Psoas muscle (tissue), 8 donors: ENCODE measurements around the gene ALDH1A3. TPM values are rescaled to one million over a fixed set of nuclear protein-coding genes. Genes with fewer than 3 reads are reported as not detected.

ENCODE experiments used
- ATAC-seq, 4 donors: fragments of 200-7000 bp; cut with Tn5 transposase; one replicate each; pipeline ENCODE4 v1.9.1; 2020; ENCODE audit warnings: moderate library complexity in 3 of 4, mild to moderate bottlenecking in 2 of 4
- DNase-seq, 2 donors: peaks; one replicate each; pipeline ENCODE4 v3.0.0-alpha.2; 2020
- H3K27ac ChIP-seq: fragments of 200-600 bp; one replicate; pipeline ENCODE4 v1.8.0; 2022
- H3K27me3 ChIP-seq, 3 donors: fragments of 200-600 bp in 1 of 3; one replicate each; pipeline versions ENCODE4 v1.6.1 to v1.8.0; 2013 to 2022; ENCODE audit warnings: low read length in 2 of 3, mild to moderate bottlenecking in 2 of 3, moderate library complexity in 1 of 3; ENCODE audit not compliant: insufficient read depth in 3 of 3
- H3K36me3 ChIP-seq, 2 donors: fragments of 200-600 bp in 1 of 2; one replicate each; pipeline versions ENCODE4 v1.6.1 to v1.8.0; 2013 to 2022; ENCODE audit warnings: low read depth in 1 of 2, mild to moderate bottlenecking in 1 of 2, moderate library complexity in 1 of 2; ENCODE audit not compliant: insufficient read depth in 1 of 2
- H3K4me1 ChIP-seq: fragments of 200-600 bp; one replicate; pipeline ENCODE4 v1.8.0; 2022
- H3K4me3 ChIP-seq: fragments of 200-600 bp; one replicate; pipeline ENCODE4 v1.8.0; 2022; ENCODE audit warnings: mild to moderate bottlenecking
- H3K9me3 ChIP-seq: fragments of 200-600 bp; one replicate; pipeline ENCODE4 v1.8.0; 2022
- WGBS, 3 donors: extraction: QIAGEN DNeasy Blood & Tissue Kit; methylation state at CpG; one replicate each; pipeline versions ENCODE4 v1.1.6 to v1.1.7; 2013; 5-methylcytosine and 5-hydroxymethylcytosine counted together
- intact Hi-C, 2 donors: fragments of 100-400 bp; cut with DNase I; formaldehyde crosslinking; loops; one replicate each; pipeline versions ENCODE4 v1.11.0 to v1.14.2; 2022
- polyA plus RNA-seq, 3 donors: library from polyadenylated mRNA; stranded (reverse); fragments of 200-250 nt; gene quantifications; one replicate each; pipeline ENCODE4 v1.2.3, GENCODE V29; 2013
- total RNA-seq, 4 donors: library from RNA; stranded (reverse); fragmentation: NEBNext Ultra II Directional in 2 of 4; extraction: Animal tissue kit (Norgen Biotek cat#: 25700) in 2 of 4; gene quantifications; one replicate each; pipeline versions ENCODE4 v1.2.1 to v1.2.4, GENCODE V29; 2021 to 2023
- TF ChIP-seq, protein P1 (sequence below): fragments of 200-600 bp; IDR thresholded peaks from one replicate; pipeline ENCODE4 v1.8.0; 2022; ENCODE audit warnings: antibody characterized with exemption
- donor health status: healthy with polysubstance abuse.
- donor health status: DM: no; HTN: no; CAD: no; lungs with moderate emphysema.
- donor health status: Bipolar disorder and iron deficiency.
- donor health status: healthy.
- donor health status: DM: yes; HTN: yes; CAD: no.
- donor health status: DM: no; HTN: no; CAD: no.
- donor health status: DM: no; HTN: no; CAD: no.
- donor health status: DM: yes; HTN: yes; CAD: no.

ALDH1A3 gene
- total and polyA plus RNA-seq, 7 donors, result 7.3 to 51.6 (median 11.9) TPM

DNA sequence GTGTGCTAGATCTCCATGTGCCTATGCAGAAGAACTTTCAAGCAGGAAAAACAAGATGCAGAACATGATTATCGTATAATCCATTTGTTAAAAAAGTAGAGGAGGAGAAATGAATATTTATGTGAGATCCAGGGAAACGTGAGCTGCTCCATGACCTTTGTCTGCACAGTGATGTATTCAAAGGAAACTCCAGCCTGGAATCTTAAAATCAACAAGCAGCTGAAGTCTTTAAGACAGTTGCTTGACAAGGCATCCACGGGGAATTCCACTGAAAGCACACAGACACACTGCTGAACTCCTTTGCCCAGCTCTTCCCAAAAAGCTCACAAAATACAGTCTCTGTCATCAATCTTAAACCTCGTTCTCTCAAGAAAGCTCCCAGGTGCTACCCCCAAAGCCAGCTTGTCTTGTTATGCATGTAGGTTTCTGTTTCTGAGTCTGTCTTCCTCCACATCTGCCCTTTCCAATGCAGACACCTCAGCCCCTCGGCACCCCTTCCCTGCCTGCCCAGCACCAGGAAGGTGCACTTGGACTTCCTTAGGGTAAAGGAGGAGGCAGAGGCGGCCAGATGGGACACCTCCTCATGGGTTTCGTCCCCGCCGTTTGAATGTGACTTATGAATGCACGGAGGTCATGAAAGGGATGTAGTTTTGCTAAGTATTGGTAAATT is 68.3 kb downstream of the ALDH1A3 start:
- H3K27ac ChIP-seq, result no peak overlapping the region
- no peaks in the 10 kb centered on the region for H3K27me3 ChIP-seq
- ATAC-seq, result no peak
- 76 to 80% (median 79%) methylated on average over 10 of the region's 10 CpGs for WGBS, 3 donors
- TF ChIP-seq, protein P1, sequence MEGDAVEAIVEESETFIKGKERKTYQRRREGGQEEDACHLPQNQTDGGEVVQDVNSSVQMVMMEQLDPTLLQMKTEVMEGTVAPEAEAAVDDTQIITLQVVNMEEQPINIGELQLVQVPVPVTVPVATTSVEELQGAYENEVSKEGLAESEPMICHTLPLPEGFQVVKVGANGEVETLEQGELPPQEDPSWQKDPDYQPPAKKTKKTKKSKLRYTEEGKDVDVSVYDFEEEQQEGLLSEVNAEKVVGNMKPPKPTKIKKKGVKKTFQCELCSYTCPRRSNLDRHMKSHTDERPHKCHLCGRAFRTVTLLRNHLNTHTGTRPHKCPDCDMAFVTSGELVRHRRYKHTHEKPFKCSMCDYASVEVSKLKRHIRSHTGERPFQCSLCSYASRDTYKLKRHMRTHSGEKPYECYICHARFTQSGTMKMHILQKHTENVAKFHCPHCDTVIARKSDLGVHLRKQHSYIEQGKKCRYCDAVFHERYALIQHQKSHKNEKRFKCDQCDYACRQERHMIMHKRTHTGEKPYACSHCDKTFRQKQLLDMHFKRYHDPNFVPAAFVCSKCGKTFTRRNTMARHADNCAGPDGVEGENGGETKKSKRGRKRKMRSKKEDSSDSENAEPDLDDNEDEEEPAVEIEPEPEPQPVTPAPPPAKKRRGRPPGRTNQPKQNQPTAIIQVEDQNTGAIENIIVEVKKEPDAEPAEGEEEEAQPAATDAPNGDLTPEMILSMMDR, result no peak
- no peaks in the 10 kb centered on the region for H3K4me1 ChIP-seq
- no peaks in the 10 kb centered on the region for H3K36me3 ChIP-seq
- H3K4me3 ChIP-seq, result no peak overlapping the region
- DNase-seq, result no peak
- no peaks in the 10 kb centered on the region for H3K9me3 ChIP-seq
- intact Hi-C loops, result no loop called here

DNA sequence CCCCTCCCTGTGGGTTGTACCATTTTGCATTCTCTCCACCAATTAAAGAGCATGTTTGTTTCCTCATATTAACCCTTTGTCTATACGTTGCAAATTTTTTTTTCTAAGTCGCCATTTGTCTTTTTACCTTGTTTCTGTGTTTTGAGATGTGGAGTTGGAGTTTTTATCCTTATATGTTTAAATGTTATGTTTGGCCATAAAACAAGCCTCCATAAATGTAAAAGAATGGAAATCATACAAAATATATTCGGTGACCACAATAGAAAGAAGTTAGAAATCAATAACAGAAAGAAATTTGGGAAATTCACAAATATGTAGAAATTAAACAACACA is 68.8 kb downstream of the ALDH1A3 start:
- Histone ChIP-seq H3K4me3 (no peak overlapping the region), H3K4me1 (no peaks in the 10 kb centered on the region), H3K27ac (no peak overlapping the region), H3K36me3 (no peaks in the 10 kb centered on the region), H3K27me3 (no peaks in the 10 kb centered on the region), H3K9me3 (no peaks in the 10 kb centered on the region)
- ATAC-seq (no peak), DNase-seq (no peak)
- 93 to 97% (median 95%) methylated on average over 3 of the region's 3 CpGs for WGBS, 3 donors
- TF ChIP-seq, protein P1, result no peak
- intact Hi-C loops, result no loop called here

DNA sequence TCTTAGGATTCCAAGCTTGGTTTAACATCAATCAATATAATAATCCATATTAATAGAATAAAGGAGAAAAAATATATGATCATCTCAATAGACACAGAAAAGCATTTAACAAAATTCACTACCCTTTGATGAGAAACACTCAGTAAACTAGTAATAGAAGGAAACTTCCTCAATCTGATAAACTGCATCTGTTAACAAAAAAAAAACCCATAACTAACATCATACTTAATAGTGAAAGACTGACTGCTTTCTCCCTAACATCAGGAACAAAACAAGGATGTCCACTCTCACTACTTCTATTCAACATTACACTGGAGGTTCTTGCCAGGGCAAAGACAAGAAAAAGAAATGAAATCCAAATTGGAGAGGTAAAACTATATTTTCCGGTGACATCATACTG is 70.1 kb downstream of the ALDH1A3 start:
- Histone ChIP-seq H3K4me3 (no peak overlapping the region), H3K27me3 (no peaks in the 10 kb centered on the region), H3K9me3 (no peaks in the 10 kb centered on the region), H3K27ac (no peak overlapping the region), H3K36me3 (no peaks in the 10 kb centered on the region), H3K4me1 (no peaks in the 10 kb centered on the region)
- no peak for DNase-seq
- WGBS, 3 donors, result 95 to 100% (median 98%) methylated on average over 1 of the region's 1 CpG
- intact Hi-C loops, result no loop called here
- TF ChIP-seq, protein P1, result no peak
- no peak for ATAC-seq

DNA sequence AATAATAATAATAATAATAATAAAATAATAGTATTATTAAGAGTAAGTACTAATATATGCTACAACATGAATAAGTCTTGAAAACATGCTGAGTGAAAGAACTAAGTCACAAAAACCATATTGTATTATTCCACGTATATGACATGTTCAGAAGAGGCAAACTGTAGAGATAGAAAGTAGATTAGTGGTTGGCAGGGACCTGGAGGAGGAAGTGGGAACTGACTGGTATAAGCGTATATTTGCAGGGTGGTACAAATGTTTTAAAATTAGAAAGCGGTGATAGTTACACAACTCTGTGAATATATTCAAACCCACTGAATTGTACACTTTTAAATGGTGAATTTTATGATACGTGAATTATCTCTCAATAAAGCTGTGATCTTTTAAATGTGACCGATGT is 72.3 kb downstream of the ALDH1A3 start:
- Histone ChIP-seq H3K4me1 (no peaks in the 10 kb centered on the region), H3K4me3 (no peak overlapping the region), H3K9me3 (no peaks in the 10 kb centered on the region), H3K36me3 (no peaks in the 10 kb centered on the region), H3K27me3 (no peaks in the 10 kb centered on the region), H3K27ac (no peak overlapping the region)
- intact Hi-C loops, result no loop called here
- DNase-seq (no peak), ATAC-seq (no peak)
- 92 to 94% (median 93%) methylated on average over 5 of the region's 5 CpGs for WGBS, 3 donors
- TF ChIP-seq, protein P1, result no peak

DNA sequence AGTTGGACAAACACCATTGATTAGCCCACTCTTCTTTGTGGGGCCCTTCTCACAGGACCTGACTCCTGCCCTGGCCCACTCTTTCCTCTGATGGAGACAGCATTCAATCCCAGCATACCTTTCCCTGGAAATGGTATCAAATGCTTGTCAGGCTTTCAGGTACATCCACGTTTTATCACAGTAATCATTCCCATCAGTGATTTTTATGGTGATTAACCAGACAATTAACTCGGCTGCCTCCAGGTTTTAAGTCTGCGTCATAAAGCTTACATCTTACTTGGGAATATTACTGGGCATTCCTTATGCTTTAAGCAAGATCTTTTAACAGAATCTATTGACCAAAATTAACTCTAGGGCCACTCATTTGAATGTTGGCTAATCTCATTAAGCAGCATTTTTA is 72.9 kb downstream of the ALDH1A3 start:
- no peak for ATAC-seq
- 70 to 79% (median 73%) methylated on average over 3 of the region's 3 CpGs for WGBS, 3 donors

More for the DNA sequence above, 72.9 kb downstream of the ALDH1A3 start:
- intact Hi-C loops, result no loop called here
- H3K27ac ChIP-seq, result no peak overlapping the region
- no peak overlapping the region for H3K4me3 ChIP-seq
- TF ChIP-seq, protein P1, result no peak
- H3K36me3 ChIP-seq, result no peaks in the 10 kb centered on the region
- H3K27me3 ChIP-seq, result no peaks in the 10 kb centered on the region
- H3K9me3 ChIP-seq, result no peaks in the 10 kb centered on the region
- no peaks in the 10 kb centered on the region for H3K4me1 ChIP-seq
- no peak for DNase-seq
